ENCODE data around the gene GINS2. TPM values are rescaled to one million over a fixed set of nuclear protein-coding genes. Genes with fewer than 3 reads are reported as not detected.

Gene GINS2
- total RNA-seq, 1 donor from 2014 or later: 9.1 TPM

- H3K27ac Mint-ChIP-seq (ENCODE audit: unreplicated experiment): no peak overlapping the region
- peaks cover 7% of the 10 kb centered on the region for H3K4me1 Mint-ChIP-seq (ENCODE audit: unreplicated experiment)
- DNase-seq (ENCODE audit: low spot score): no peak
- no peaks in the 10 kb centered on the region for H3K9me3 Mint-ChIP-seq (ENCODE audit: unreplicated experiment)
- TF ChIP-seq CTCF (IDR thresholded peaks at IDR 0.05; ENCODE audit: unreplicated experiment): no peak
- H3K4me3 Mint-ChIP-seq (ENCODE audit: unreplicated experiment): no peak overlapping the region
- peaks cover 6% of the 10 kb centered on the region for H3K36me3 Mint-ChIP-seq (ENCODE audit: low read depth, unreplicated experiment)
- H3K27me3 Mint-ChIP-seq (ENCODE audit: unreplicated experiment): no peaks in the 10 kb centered on the region
These were observed 27.4 kb upstream of the GINS2 start for GRCh38 chr16:85716022-85716679.

GRCh38 chr16:85715169-85716021 is 26.6 kb upstream of the GINS2 start:
- peak overlapping the region; percentile 16 for H3K27ac Mint-ChIP-seq (ENCODE audit: unreplicated experiment)
- DNase-seq (ENCODE audit: low spot score): no peak
- H3K27me3 Mint-ChIP-seq (ENCODE audit: unreplicated experiment): no peaks in the 10 kb centered on the region
- H3K36me3 Mint-ChIP-seq (ENCODE audit: low read depth, unreplicated experiment): peaks cover 6% of the 10 kb centered on the region
- no peaks in the 10 kb centered on the region for H3K9me3 Mint-ChIP-seq (ENCODE audit: unreplicated experiment)
- no peak for TF ChIP-seq CTCF (IDR thresholded peaks at IDR 0.05; ENCODE audit: unreplicated experiment)
- H3K4me3 Mint-ChIP-seq (ENCODE audit: unreplicated experiment): peak overlapping the region; percentile 1
- peaks cover 7% of the 10 kb centered on the region for H3K4me1 Mint-ChIP-seq (ENCODE audit: unreplicated experiment)

- H3K4me3 Mint-ChIP-seq (ENCODE audit: unreplicated experiment): no peak overlapping the region
- no peak for TF ChIP-seq CTCF (IDR thresholded peaks at IDR 0.05; ENCODE audit: unreplicated experiment)
- no peaks in the 10 kb centered on the region for H3K9me3 Mint-ChIP-seq (ENCODE audit: unreplicated experiment)
- DNase-seq (ENCODE audit: low spot score): no peak
- H3K27ac Mint-ChIP-seq (ENCODE audit: unreplicated experiment): no peak overlapping the region
- peaks cover 7% of the 10 kb centered on the region for H3K4me1 Mint-ChIP-seq (ENCODE audit: unreplicated experiment)
- H3K27me3 Mint-ChIP-seq (ENCODE audit: unreplicated experiment): no peaks in the 10 kb centered on the region
- peaks cover 6% of the 10 kb centered on the region for H3K36me3 Mint-ChIP-seq (ENCODE audit: low read depth, unreplicated experiment)
These were observed 24.0 kb upstream of the GINS2 start for GRCh38 chr16:85712801-85713200.

- no peak for TF ChIP-seq CTCF (IDR thresholded peaks at IDR 0.05; ENCODE audit: unreplicated experiment)
- no peak overlapping the region for H3K27ac Mint-ChIP-seq (ENCODE audit: unreplicated experiment)
- H3K4me1 Mint-ChIP-seq (ENCODE audit: unreplicated experiment): peaks cover 7% of the 10 kb centered on the region
These were observed 23.3 kb upstream of the GINS2 start for GRCh38 chr16:85711982-85712587.

More at GRCh38 chr16:85711982-85712587, 23.3 kb upstream of the GINS2 start:
- no peaks in the 10 kb centered on the region for H3K9me3 Mint-ChIP-seq (ENCODE audit: unreplicated experiment)
- H3K36me3 Mint-ChIP-seq (ENCODE audit: low read depth, unreplicated experiment): peaks cover 6% of the 10 kb centered on the region
- DNase-seq (ENCODE audit: low spot score): no peak
- H3K27me3 Mint-ChIP-seq (ENCODE audit: unreplicated experiment): no peaks in the 10 kb centered on the region
- H3K4me3 Mint-ChIP-seq (ENCODE audit: unreplicated experiment): no peak overlapping the region

All from endothelial cell (in vitro differentiated cells).